GM18498 (cell line): Measurements from ENCODE around the gene KATNB1.
A peak's percentile ranks its signal among the peaks of the same experiment; 100 is the strongest.

Experiments used
- ATAC-seq: cut with Tn5 transposase; IDR thresholded peaks from one replicate; pipeline ENCODE4 v1.9.1; 2021; ENCODE audit warnings: mild to moderate bottlenecking, moderate library complexity; ENCODE audit not compliant: unreplicated experiment

KATNB1 gene

GRCh38 chr16:57735755-57736418, at the start of gene KATNB1:
TSS of gene KATNB1 (plus strand) at chr16:57735770. CDS start at chr16:57737244, 1,474 bp downstream.
- peak; percentile 30 for ATAC-seq

- ATAC-seq, result no peak
Measured at GRCh38 chr16:57686577-57686976, 49.0 kb upstream of the KATNB1 start.

- no peak for ATAC-seq
Measured at GRCh38 chr16:57687363-57687929, 48.1 kb upstream of the KATNB1 start.

GRCh38 chr16:57688487-57688986, 47.0 kb upstream of the KATNB1 start:
- no peak for ATAC-seq

- ATAC-seq, result no peak
Measured at GRCh38 chr16:57688987-57689761, 46.4 kb upstream of the KATNB1 start.

- no peak for ATAC-seq
Measured at GRCh38 chr16:57689762-57690558, 45.6 kb upstream of the KATNB1 start.

- no peak for ATAC-seq
Measured at GRCh38 chr16:57690782-57691471, 44.6 kb upstream of the KATNB1 start.

- no peak for ATAC-seq
Measured at GRCh38 chr16:57692636-57693035, 42.9 kb upstream of the KATNB1 start.

GRCh38 chr16:57693550-57693949, 42.0 kb upstream of the KATNB1 start:
- ATAC-seq, result no peak

GRCh38 chr16:57694231-57694724, 41.3 kb upstream of the KATNB1 start:
- no peak for ATAC-seq

- ATAC-seq, result no peak
Measured at GRCh38 chr16:57694725-57695679, 40.6 kb upstream of the KATNB1 start, which contains the start of gene DRC7. TSS of gene DRC7 (plus strand) at chr16:57694806. CDS start at chr16:57697950, 3,144 bp downstream.

- ATAC-seq, result no peak
Measured at GRCh38 chr16:57695680-57696069, 39.9 kb upstream of the KATNB1 start.

- no peak for ATAC-seq
Measured at GRCh38 chr16:57696240-57696639, 39.3 kb upstream of the KATNB1 start.

- ATAC-seq, result no peak
Measured at GRCh38 chr16:57697896-57698537, 37.6 kb upstream of the KATNB1 start.

GRCh38 chr16:57698812-57699405, 36.7 kb upstream of the KATNB1 start:
- ATAC-seq, result no peak

- ATAC-seq, result no peak
Measured at GRCh38 chr16:57699481-57699880, 36.1 kb upstream of the KATNB1 start.

GRCh38 chr16:57699899-57700298, 35.7 kb upstream of the KATNB1 start:
- ATAC-seq, result no peak
